DMS153 treated with DMSO at 0.1 percent for 48 hours (cell line): ENCODE measurements around the gene PAM.
A peak's percentile ranks its signal among the peaks of the same experiment; 100 is the strongest.

Source experiments
- DNase-seq: peaks from one replicate; lab custom pipeline; 2025; ENCODE audit not compliant: unreplicated experiment; lab: John Stamatoyannopoulos, UW

PAM gene

GRCh38 chr5:102754767-102755431 lies at the start of gene PAM:
Gene PAM (plus strand): TSS chr5:102755305. CDS start chr5:102866196, 110,891 bp downstream.
- peak; percentile 26 for DNase-seq

GRCh38 chr5:102711525-102712385 lies 43.4 kb upstream of the PAM start:
- DNase-seq: no peak

- no peak for DNase-seq
Measured at GRCh38 chr5:102713278-102713677, 41.8 kb upstream of the PAM start.

GRCh38 chr5:102713682-102714231 lies 41.3 kb upstream of the PAM start:
- DNase-seq: no peak

GRCh38 chr5:102715082-102715807 lies 39.9 kb upstream of the PAM start:
- no peak for DNase-seq

- DNase-seq: no peak
Measured at GRCh38 chr5:102716017-102716416, 39.1 kb upstream of the PAM start.

- DNase-seq: no peak
Measured at GRCh38 chr5:102718819-102719218, 36.3 kb upstream of the PAM start.

- DNase-seq: no peak
Measured at GRCh38 chr5:102719886-102720285, 35.2 kb upstream of the PAM start.

- no peak for DNase-seq
Measured at GRCh38 chr5:102720969-102721368, 34.1 kb upstream of the PAM start.

GRCh38 chr5:102722931-102723330 lies 32.2 kb upstream of the PAM start:
- no peak for DNase-seq

- DNase-seq: no peak
Measured at GRCh38 chr5:102731693-102732092, 23.4 kb upstream of the PAM start.

GRCh38 chr5:102733534-102733933 lies 21.6 kb upstream of the PAM start:
- no peak for DNase-seq

GRCh38 chr5:102737161-102737560 lies 17.9 kb upstream of the PAM start:
- no peak for DNase-seq

GRCh38 chr5:102737805-102738469 lies 17.2 kb upstream of the PAM start:
- no peak for DNase-seq

GRCh38 chr5:102740515-102740914 lies 14.6 kb upstream of the PAM start:
- no peak for DNase-seq

- DNase-seq: no peak
Measured at GRCh38 chr5:102742215-102742614, 12.9 kb upstream of the PAM start.

GRCh38 chr5:102743900-102744299 lies 11.2 kb upstream of the PAM start:
- DNase-seq: no peak

GRCh38 chr5:102747386-102748166 lies 7.5 kb upstream of the PAM start:
- DNase-seq: no peak

GRCh38 chr5:102749416-102750030 lies 5.6 kb upstream of the PAM start:
- DNase-seq: no peak
